SK-N-SH treated with all-trans-retinoic acid at 6 μM for 48 hours (cell line): ENCODE data around the gene SYK.

Experiments used
- ATAC-seq: fragments of 200-7000 bp; cut with Tn5 transposase; 3 replicates; pipeline ENCODE4 v1.9.1; 2020; ENCODE audit warnings: mild to moderate bottlenecking, moderate library complexity
- ARNTL ChIP-seq: fragments of 450-650 bp; formaldehyde crosslinking; IDR thresholded peaks from 2 replicates; pipeline ENCODE4 v1.5.0; 2020; ENCODE audit warnings: low read depth, mild to moderate bottlenecking, moderate library complexity, borderline replicate concordance
- BACH2 ChIP-seq: fragments of 250-450 bp; sonication (Bioruptor Pico); IDR thresholded peaks from 2 replicates; pipeline ENCODE4 v1.9.0; 2021; ENCODE audit warnings: mild to moderate bottlenecking, borderline replicate concordance
- CREB5 ChIP-seq: fragments of 250-450 bp; sonication (Bioruptor Pico); IDR thresholded peaks from 2 replicates; pipeline ENCODE4 v1.5.1; 2020; ENCODE audit warnings: low read depth, mild to moderate bottlenecking, moderate library complexity
- CSDC2 ChIP-seq: fragments of 250-450 bp; sonication (Bioruptor Pico); IDR thresholded peaks from 2 replicates; pipeline ENCODE4 v1.5.0; 2020; ENCODE audit warnings: mild to moderate bottlenecking, moderate library complexity
- ISL1 ChIP-seq: fragments of 250-450 bp; sonication (Bioruptor Pico); IDR thresholded peaks from 2 replicates; pipeline ENCODE4 v2.1.2; 2022; ENCODE audit warnings: mild to moderate bottlenecking, moderate library complexity
- OSR1 ChIP-seq: fragments of 250-450 bp; sonication (Bioruptor Pico); IDR thresholded peaks from 2 replicates; pipeline ENCODE4 v1.8.0; 2022; ENCODE audit warnings: moderate library complexity, mild to moderate bottlenecking, inconsistent platforms
- PATZ1 ChIP-seq: fragments of 250-450 bp; sonication (Bioruptor Pico); IDR thresholded peaks from 2 replicates; pipeline ENCODE4 v1.8.0; 2020; ENCODE audit warnings: mild to moderate bottlenecking, moderate library complexity, borderline replicate concordance
- PPARA ChIP-seq: fragments of 250-450 bp; sonication (Bioruptor Pico); IDR thresholded peaks from 2 replicates; pipeline ENCODE4 v1.5.0; 2020; ENCODE audit warnings: mild to moderate bottlenecking, borderline replicate concordance
- RARB ChIP-seq: fragments of 250-450 bp; sonication (Bioruptor Pico); IDR thresholded peaks from 2 replicates; pipeline ENCODE4 v1.8.0; 2021; ENCODE audit warnings: mild to moderate bottlenecking, moderate library complexity
- SNAI2 ChIP-seq: fragments of 250-450 bp; sonication (Bioruptor Pico); IDR thresholded peaks from 2 replicates; pipeline ENCODE4 v1.5.0; 2020; ENCODE audit warnings: mild to moderate bottlenecking, moderate library complexity
- TCF4 ChIP-seq: fragments of 250-450 bp; sonication (Bioruptor Pico); IDR thresholded peaks from 2 replicates; pipeline ENCODE4 v1.8.0; 2021; ENCODE audit warnings: mild to moderate bottlenecking, moderate library complexity, borderline replicate concordance
- TOX ChIP-seq: fragments of 250-450 bp; sonication (Bioruptor Pico); IDR thresholded peaks from 2 replicates; pipeline ENCODE4 v1.8.0; 2021; ENCODE audit warnings: mild to moderate bottlenecking, moderate library complexity, borderline replicate concordance
- TSHZ2 ChIP-seq: fragments of 250-450 bp; sonication (Bioruptor Pico); IDR thresholded peaks from 2 replicates; pipeline ENCODE4 v1.5.0; 2020; ENCODE audit warnings: mild to moderate bottlenecking, moderate library complexity
- ZC3H10 ChIP-seq: fragments of 250-450 bp; sonication (Bioruptor Pico); IDR thresholded peaks from 2 replicates; pipeline ENCODE4 v1.5.1; 2021; ENCODE audit warnings: mild to moderate bottlenecking, moderate library complexity
- ZFP3 ChIP-seq: fragments of 250-450 bp; sonication (Bioruptor Pico); IDR thresholded peaks from 2 replicates; pipeline ENCODE4 v1.5.0; 2020; ENCODE audit warnings: mild to moderate bottlenecking, moderate library complexity
- ZFP30 ChIP-seq: fragments of 450-650 bp; formaldehyde crosslinking; IDR thresholded peaks from 2 replicates; pipeline ENCODE4 v1.5.0; 2022; ENCODE audit warnings: mild to moderate bottlenecking, moderate library complexity
- ZNF565 ChIP-seq: fragments of 450-650 bp; formaldehyde crosslinking; conservative IDR thresholded peaks from 2 replicates; pipeline ENCODE4 v1.5.0; 2020; ENCODE audit warnings: low read depth, mild to moderate bottlenecking, moderate library complexity
- ZNF8 ChIP-seq: fragments of 450-650 bp; formaldehyde crosslinking; IDR thresholded peaks from 2 replicates; pipeline ENCODE4 v1.5.0; 2020; ENCODE audit warnings: mild to moderate bottlenecking, moderate library complexity
- TF ChIP-seq, protein P1 (sequence below): fragments of 250-450 bp; sonication (Bioruptor Pico); IDR thresholded peaks from 2 replicates; pipeline ENCODE4 v1.8.0; 2021; ENCODE audit warnings: low read depth, mild to moderate bottlenecking, moderate library complexity, borderline replicate concordance

SYK gene

GRCh38 chr9:90851444-90851843 lies 49.8 kb downstream of the SYK start (continued):
- TF ChIP-seq TSHZ2 (no peak), TOX (CRISPR knock-in tag) (no peak), ARNTL (no peak), ZNF565 (CRISPR knock-in tag) (no peak)
- TF ChIP-seq, all 23 proteins: peak for 0

DNA sequence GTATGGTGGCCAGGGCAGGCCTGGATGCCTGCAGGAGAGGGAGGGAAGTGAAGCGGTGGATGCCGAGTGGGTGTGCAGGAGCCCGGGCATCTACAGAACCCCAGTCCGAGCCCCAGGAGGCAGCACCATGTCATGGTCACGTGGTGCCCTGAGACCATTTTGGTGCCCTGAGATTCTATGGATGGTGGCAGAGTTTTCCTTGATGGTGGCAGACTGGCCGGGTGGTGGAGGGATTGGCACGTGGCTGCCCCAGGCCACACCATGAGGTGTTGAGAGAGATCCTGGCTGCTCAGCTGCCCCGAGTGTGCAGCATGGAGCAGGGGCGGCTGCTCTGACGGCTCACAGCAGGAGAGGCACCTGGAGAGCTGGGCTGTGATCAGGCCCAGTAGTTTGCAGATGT lies 52.3 kb downstream of the SYK start:
- ATAC-seq = no peak
- TF ChIP-seq TOX (CRISPR knock-in tag) (no peak), ARNTL (no peak), TCF4 (CRISPR knock-in tag) (no peak), OSR1 (CRISPR knock-in tag) (no peak)

GRCh38 chr9:90854637-90855175 lies 53.1 kb downstream of the SYK start:
- TF ChIP-seq CSDC2 (no peak), BACH2 (no peak), OSR1 (CRISPR knock-in tag) (no peak)
- ATAC-seq = no peak

GRCh38 chr9:90855208-90855902 lies 53.7 kb downstream of the SYK start:
- no peak for TF ChIP-seq ISL1
- no peak for TF ChIP-seq CSDC2
- TF ChIP-seq TSHZ2 = no peak
- no peak for TF ChIP-seq OSR1 (CRISPR knock-in tag)
- no peak for TF ChIP-seq ZFP3
- TF ChIP-seq, protein P1, sequence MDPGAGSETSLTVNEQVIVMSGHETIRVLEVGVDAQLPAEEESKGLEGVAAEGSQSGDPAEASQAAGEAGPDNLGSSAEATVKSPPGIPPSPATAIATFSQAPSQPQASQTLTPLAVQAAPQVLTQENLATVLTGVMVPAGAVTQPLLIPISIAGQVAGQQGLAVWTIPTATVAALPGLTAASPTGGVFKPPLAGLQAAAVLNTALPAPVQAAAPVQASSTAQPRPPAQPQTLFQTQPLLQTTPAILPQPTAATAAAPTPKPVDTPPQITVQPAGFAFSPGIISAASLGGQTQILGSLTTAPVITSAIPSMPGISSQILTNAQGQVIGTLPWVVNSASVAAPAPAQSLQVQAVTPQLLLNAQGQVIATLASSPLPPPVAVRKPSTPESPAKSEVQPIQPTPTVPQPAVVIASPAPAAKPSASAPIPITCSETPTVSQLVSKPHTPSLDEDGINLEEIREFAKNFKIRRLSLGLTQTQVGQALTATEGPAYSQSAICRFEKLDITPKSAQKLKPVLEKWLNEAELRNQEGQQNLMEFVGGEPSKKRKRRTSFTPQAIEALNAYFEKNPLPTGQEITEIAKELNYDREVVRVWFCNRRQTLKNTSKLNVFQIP (CRISPR knock-in tag) = no peak
- no peak for TF ChIP-seq PPARA (CRISPR knock-in tag)
- no peak for TF ChIP-seq TOX (CRISPR knock-in tag)
- TF ChIP-seq PATZ1 = no peak

GRCh38 chr9:90857091-90857490 lies 55.5 kb downstream of the SYK start:
- ATAC-seq = no peak
- no peak for TF ChIP-seq ZFP3
- no peak for TF ChIP-seq TOX (CRISPR knock-in tag)
- no peak for TF ChIP-seq ZFP30 (CRISPR knock-in tag)
- no peak for TF ChIP-seq SNAI2 (CRISPR knock-in tag)
- TF ChIP-seq CREB5 = no peak
- no peak for TF ChIP-seq ARNTL
- TF ChIP-seq RARB (CRISPR knock-in tag) = no peak
- no peak for TF ChIP-seq CSDC2
- TF ChIP-seq PATZ1 = no peak
- TF ChIP-seq ISL1 = no peak
- TF ChIP-seq ZNF8 (CRISPR knock-in tag) = no peak
- no peak for TF ChIP-seq ZC3H10 (CRISPR knock-in tag)
- TF ChIP-seq PPARA (CRISPR knock-in tag) = no peak
- no peak for TF ChIP-seq BACH2

More at GRCh38 chr9:90855208-90855902, 53.7 kb downstream of the SYK start:
- ATAC-seq = no peak
